K562 (cell line): ENCODE measurements around the gene SULT2B1. TPM values are rescaled to one million over a fixed set of nuclear protein-coding genes. Genes with fewer than 3 reads are reported as not detected.
A peak's percentile ranks its signal among the peaks of the same experiment; 100 is the strongest.

ENCODE experiments used
- BACH1 ChIP-seq: fragments of 200-800 bp; sonication (Bioruptor generic); IDR thresholded peaks from 2 replicates; pipeline ENCODE4 v1.6.1; 2016; ENCODE audit warnings: missing genetic modification characterization, missing compliant biosample characterization
- CHD4 ChIP-seq: fragments of 200-600 bp; sonication (generic); IDR thresholded peaks from 3 replicates; pipeline ENCODE4 v1.6.1; 2012; ENCODE audit warnings: low read depth, mild to moderate bottlenecking, mixed read lengths, low read length, inconsistent platforms; ENCODE audit not compliant: insufficient read depth, insufficient replicate concordance, poor library complexity, severe bottlenecking
- E2F6 ChIP-seq, 2 experiments: IDR thresholded peaks; 2 replicates each; pipeline ENCODE4 v1.6.1; 2011; ENCODE audit warnings: borderline replicate concordance in 1 of 2, control low read depth in 1 of 2, low read depth in 1 of 2, low read length in 1 of 2, mild to moderate bottlenecking in 1 of 2, mixed read lengths in 1 of 2, moderate library complexity in 1 of 2; ENCODE audit not compliant: insufficient read depth in 1 of 2, insufficient read length in 1 of 2, poor library complexity in 1 of 2, severe bottlenecking in 1 of 2; ENCODE audit errors: extremely low read depth in 1 of 2
- ELF2 ChIP-seq: fragments of 250-450 bp; sonication (Bioruptor Pico); IDR thresholded peaks from 2 replicates; pipeline ENCODE4 v1.5.0; 2021; ENCODE audit warnings: mild to moderate bottlenecking
- ETS1 ChIP-seq: conservative IDR thresholded peaks from 2 replicates; pipeline ENCODE4 v1.6.1; 2011; ENCODE audit warnings: low read depth, mild to moderate bottlenecking, low read length; ENCODE audit not compliant: control insufficient read depth
- FOS ChIP-seq: IDR thresholded peaks from 3 replicates; pipeline ENCODE4 v1.6.1; 2011; ENCODE audit not compliant: insufficient read length; ENCODE audit errors: extremely low read depth
- HINFP ChIP-seq: fragments of 450-650 bp; conservative IDR thresholded peaks from 2 replicates; pipeline ENCODE4 v1.6.1; 2016; ENCODE audit warnings: missing genetic modification characterization, low read depth, mild to moderate bottlenecking, control low read depth, missing compliant biosample characterization
- LEF1 ChIP-seq: fragments of 450-650 bp; IDR thresholded peaks from 2 replicates; pipeline ENCODE4 v1.6.1; 2016; ENCODE audit warnings: mild to moderate bottlenecking
- MEIS2 ChIP-seq: fragments of 450-650 bp; IDR thresholded peaks from 2 replicates; pipeline ENCODE4 v1.6.1; 2014; ENCODE audit warnings: mild to moderate bottlenecking; ENCODE audit not compliant: partially characterized antibody
- NUFIP1 ChIP-seq: fragments of 450-650 bp; IDR thresholded peaks from 2 replicates; pipeline ENCODE4 v1.6.1; 2018; ENCODE audit not compliant: partially characterized antibody
- PML ChIP-seq: IDR thresholded peaks from 2 replicates; pipeline ENCODE4 v1.6.1; 2012; ENCODE audit warnings: low read length, inconsistent platforms
- RBM15 ChIP-seq: fragments of 200-400 bp; formaldehyde crosslinking; IDR thresholded peaks from 2 replicates; pipeline ENCODE4 v1.6.1; 2018; ENCODE audit warnings: mild to moderate bottlenecking, low read length, moderate library complexity; ENCODE audit not compliant: insufficient read depth
- SMC3 ChIP-seq: conservative IDR thresholded peaks from 2 replicates; pipeline ENCODE4 v1.6.1; 2011; ENCODE audit warnings: low read depth, low read length, improper control_type of control experiment; ENCODE audit not compliant: insufficient read depth
- SOX6 ChIP-seq: fragments of 450-650 bp; IDR thresholded peaks from 2 replicates; pipeline ENCODE4 v1.6.1; 2014; ENCODE audit warnings: mild to moderate bottlenecking
- SP1 ChIP-seq: sonication (generic); formaldehyde crosslinking; IDR thresholded peaks from 2 replicates; pipeline ENCODE4 v1.8.1; 2022; ENCODE audit warnings: mild to moderate bottlenecking, missing genetic modification reagents
- ZBTB1 ChIP-seq: sonication (generic); formaldehyde crosslinking; IDR thresholded peaks from 2 replicates; pipeline ENCODE4 v1.8.1; 2023; ENCODE audit warnings: missing genetic modification reagents, low read depth, mild to moderate bottlenecking, borderline replicate concordance
- ZBTB7A ChIP-seq: IDR thresholded peaks from 2 replicates; pipeline ENCODE4 v1.6.1; 2011; ENCODE audit warnings: low read depth, mild to moderate bottlenecking, low read length, moderate library complexity, borderline replicate concordance; ENCODE audit not compliant: control insufficient read depth
- ZNF586 ChIP-seq: fragments of 450-650 bp; formaldehyde crosslinking; conservative IDR thresholded peaks from 2 replicates; pipeline ENCODE4 v1.4.0; 2020; ENCODE audit warnings: mild to moderate bottlenecking, moderate library complexity
- ZNF655 ChIP-seq: fragments of 250-450 bp; sonication (Bioruptor Pico); IDR thresholded peaks from 2 replicates; pipeline ENCODE4 v1.5.0; 2021
- ZNF76 ChIP-seq: fragments of 250-450 bp; sonication (Bioruptor Pico); IDR thresholded peaks from 2 replicates; pipeline ENCODE4 v1.4.0; 2020; ENCODE audit warnings: mild to moderate bottlenecking, moderate library complexity, borderline replicate concordance
- polyA plus RNA-seq, 8 experiments: library from polyadenylated mRNA; depleted of rRNA in 4 of 8; stranded (reverse) in 5 of 8; unstranded in 3 of 8; fragments of >200 nt; fragmentation: Nextera tagmentation in 2 of 8; fragmentation: Illumina TruSeq in 1 of 8; extraction: Ambion mirVana in 2 of 8; extraction: Trizol in 1 of 8; gene quantifications; 2 replicates each; pipeline versions ENCODE4 v1.2.1 to v1.2.3, GENCODE V29; 2011 to 2014; ENCODE audit warnings: inconsistent platforms in 1 of 8, missing spikeins in 1 of 8
- total RNA-seq, 7 experiments: library from RNA; depleted of rRNA in 6 of 7; stranded (reverse); fragments of >200 nt in 6 of 7; fragmentation: Illumina TruSeq in 2 of 7; extraction: Trizol in 2 of 7; gene quantifications; 2 replicates each; pipeline versions ENCODE4 v1.2.1 to v1.2.3, GENCODE V29; 2011 to 2021; ENCODE audit warnings: low replicate concordance in 1 of 7

The SULT2B1 gene
- total and polyA plus RNA-seq, 9 of the 15 experiments (the other 6 are each of a cell fraction or from before 2014, with no cell fraction given) = 0.09 to 0.62 (median 0.22) TPM; not detected in 2

GRCh38 chr19:48633148-48634035, 81.4 kb downstream of the SULT2B1 start (continued):
- no peak for TF ChIP-seq ZBTB7A
- TF ChIP-seq ETS1 = no peak
- TF ChIP-seq HINFP (tag) = 0 out of 2 replicates have a peak, but pooled peaks have one; percentile 52
- no peak for TF ChIP-seq ELF2 (CRISPR knock-in tag)
- TF ChIP-seq ZNF655 (CRISPR knock-in tag) = no peak
- TF ChIP-seq PML = no peak
- no peak for TF ChIP-seq MEIS2
- TF ChIP-seq SMC3 = no peak
- no peak for TF ChIP-seq FOS
- peak; percentile 29 to 33 for TF ChIP-seq E2F6 (IDR thresholded peaks at IDR 0.05; ENCODE audit: borderline replicate concordance in 1 of 2, extremely low read depth in 1 of 2, insufficient read depth in 1 of 2, insufficient read length in 1 of 2, low read depth in 1 of 2, low read length in 1 of 2, poor library complexity in 1 of 2, severe bottlenecking in 1 of 2)
- no peak for TF ChIP-seq LEF1
- TF ChIP-seq ZNF586 (CRISPR knock-in tag) = no peak
- TF ChIP-seq BACH1 = no peak
- no peak for TF ChIP-seq ZNF76 (CRISPR knock-in tag)
- no peak for TF ChIP-seq RBM15
- TF ChIP-seq SOX6 = no peak
- TF ChIP-seq SP1 (CRISPR knock-in tag) = peak; percentile 17; the same call in 1 of the 2 replicates
- TF ChIP-seq CHD4 = no peak
- no peak for TF ChIP-seq ZBTB1
- no peak for TF ChIP-seq NUFIP1
